Liver (tissue), 9 donors: Measurements from ENCODE around the gene TAS2R40. TPM values are rescaled to one million over a fixed set of nuclear protein-coding genes. Genes with fewer than 3 reads are reported as not detected.

Experiments used
- DNase-seq: peaks from one replicate; pipeline ENCODE4 v3.0.0-alpha.2; 2017; ENCODE audit warnings: low spot score
- H3K27ac ChIP-seq, 2 donors: one replicate each; pipeline ENCODE4 v1.7.0; 2013; ENCODE audit warnings: inconsistent platforms in 2 of 2, low read length in 2 of 2, control low read depth in 1 of 2, low read depth in 1 of 2, mild to moderate bottlenecking in 1 of 2
- H3K27me3 ChIP-seq, 4 donors: one replicate each; pipeline versions ENCODE4 v1.6.1 to v1.7.0; 2013; ENCODE audit warnings: low read length in 3 of 4, inconsistent platforms in 1 of 4, mild to moderate bottlenecking in 1 of 4, moderate library complexity in 1 of 4; ENCODE audit not compliant: control insufficient read depth in 4 of 4, insufficient read depth in 4 of 4
- H3K36me3 ChIP-seq, 4 donors: one replicate each; pipeline versions ENCODE4 v1.6.1 to v1.7.0; 2013; ENCODE audit warnings: low read length in 3 of 4, mild to moderate bottlenecking in 3 of 4, low read depth in 1 of 4, moderate library complexity in 1 of 4; ENCODE audit not compliant: control insufficient read depth in 4 of 4, insufficient read depth in 3 of 4
- H3K4me1 ChIP-seq, 4 donors: one replicate each; pipeline versions ENCODE4 v1.6.1 to v1.7.0; 2013; ENCODE audit warnings: low read length in 3 of 4, mild to moderate bottlenecking in 3 of 4, moderate library complexity in 1 of 4; ENCODE audit not compliant: control insufficient read depth in 4 of 4, insufficient read depth in 4 of 4
- H3K4me3 ChIP-seq, 3 donors: one replicate each; pipeline versions ENCODE4 v1.6.1 to v1.7.0; 2013; ENCODE audit warnings: low read length in 3 of 3, control low read depth in 1 of 3, low read depth in 1 of 3, mild to moderate bottlenecking in 1 of 3
- H3K9ac ChIP-seq, 2 donors: one replicate each; pipeline ENCODE4 v1.7.0; 2013; ENCODE audit warnings: low read length in 2 of 2, mild to moderate bottlenecking in 2 of 2, moderate library complexity in 2 of 2, control low read depth in 1 of 2, low read depth in 1 of 2
- H3K9me3 ChIP-seq, 4 donors: one replicate each; pipeline versions ENCODE4 v1.6.1 to v1.7.0; 2013; ENCODE audit warnings: low read length in 3 of 4; ENCODE audit not compliant: control insufficient read depth in 4 of 4
- ATF3 ChIP-seq: IDR thresholded peaks from 2 replicates; pipeline ENCODE4 v1.6.1; 2016; ENCODE audit warnings: antibody characterized with exemption
- CTCF ChIP-seq: fragments of 150-350 bp; IDR thresholded peaks from 2 replicates; pipeline ENCODE4 v1.5.1; 2017; ENCODE audit warnings: improper control_type of control experiment, low read depth, low read length; ENCODE audit not compliant: missing input control
- EGR1 ChIP-seq, 2 donors: IDR thresholded peaks; 2 replicates each; pipeline ENCODE4 v1.6.1; 2016 to 2018; ENCODE audit warnings: antibody characterized with exemption in 2 of 2, low read depth in 2 of 2
- FOXA1 ChIP-seq: IDR thresholded peaks from 2 replicates; pipeline ENCODE4 v1.6.1; 2016; ENCODE audit warnings: antibody characterized with exemption
- FOXA2 ChIP-seq: IDR thresholded peaks from 2 replicates; pipeline ENCODE4 v1.6.1; 2016; ENCODE audit warnings: antibody characterized with exemption
- GABPA ChIP-seq, 2 donors: IDR thresholded peaks in 1 of 2; conservative IDR thresholded peaks in 1 of 2; 2 replicates each; pipeline ENCODE4 v1.6.1; 2016; ENCODE audit warnings: antibody characterized with exemption in 2 of 2, mild to moderate bottlenecking in 1 of 2, moderate library complexity in 1 of 2
- HNF4A ChIP-seq, 2 donors: conservative IDR thresholded peaks; 2 replicates each; pipeline ENCODE4 v1.6.1; 2016; ENCODE audit warnings: antibody characterized with exemption in 2 of 2, mild to moderate bottlenecking in 2 of 2
- HNF4G ChIP-seq: IDR thresholded peaks from 2 replicates; pipeline ENCODE4 v1.6.1; 2016; ENCODE audit warnings: antibody characterized with exemption
- JUND ChIP-seq, 2 donors: IDR thresholded peaks; 2 replicates each; pipeline ENCODE4 v1.6.1; 2016; ENCODE audit warnings: antibody characterized with exemption in 2 of 2
- MAX ChIP-seq: IDR thresholded peaks from 2 replicates; pipeline ENCODE4 v1.6.1; 2016; ENCODE audit warnings: antibody characterized with exemption
- NR2F2 ChIP-seq: IDR thresholded peaks from 2 replicates; pipeline ENCODE4 v1.6.1; 2016; ENCODE audit warnings: antibody characterized with exemption
- RAD21 ChIP-seq, 2 donors: IDR thresholded peaks; 2 replicates each; pipeline ENCODE4 v1.6.1; 2016; ENCODE audit warnings: antibody characterized with exemption in 2 of 2, mild to moderate bottlenecking in 2 of 2
- RXRA ChIP-seq, 2 donors: IDR thresholded peaks; 2 replicates each; pipeline ENCODE4 v1.6.1; 2017 to 2018; ENCODE audit warnings: antibody characterized with exemption in 2 of 2, mild to moderate bottlenecking in 1 of 2
- SP1 ChIP-seq: IDR thresholded peaks from 2 replicates; pipeline ENCODE4 v1.6.1; 2018; ENCODE audit warnings: antibody characterized with exemption, mild to moderate bottlenecking
- TAF1 ChIP-seq: conservative IDR thresholded peaks from 2 replicates; pipeline ENCODE4 v1.6.1; 2016; ENCODE audit warnings: antibody characterized with exemption, mild to moderate bottlenecking
- whole genome bisulfite sequencing: extraction: QIAGEN DNeasy Blood & Tissue Kit; methylation state at CpG from one replicate; pipeline ENCODE4 v1.1.7; 2013; 5-methylcytosine and 5-hydroxymethylcytosine counted together
- polyA plus RNA-seq, 2 donors: library from polyadenylated mRNA; stranded (reverse) in 1 of 2; unstranded in 1 of 2; fragments of 200-250 nt in 1 of 2; fragments of >200 nt in 1 of 2; fragmentation: Nextera tagmentation in 1 of 2; extraction: Ambion mirVana in 1 of 2; gene quantifications; one replicate each; pipeline versions ENCODE4 v1.2.1 to v1.2.3, GENCODE V29; 2013 to 2015
- total RNA-seq, 2 donors: library from RNA; depleted of rRNA; stranded (reverse); fragments of >200 nt; gene quantifications; one replicate each; pipeline ENCODE4 v1.2.3, GENCODE V29; 2014
- TF ChIP-seq, protein P1 (sequence below): IDR thresholded peaks from 2 replicates; pipeline ENCODE4 v1.6.1; 2016; ENCODE audit warnings: antibody characterized with exemption, mild to moderate bottlenecking
- TF ChIP-seq, protein P2 (sequence below): IDR thresholded peaks from 2 replicates; pipeline ENCODE4 v1.6.1; 2016; ENCODE audit warnings: antibody characterized with exemption
- donor health status: healthy.
- donor health status: healthy.
- donor health status: healthy.
- donor health status: healthy.
- donor health status: healthy.

Gene TAS2R40
- total and polyA plus RNA-seq, 4 donors = not detected

GRCh38 chr7:143185551-143185950 lies 36.3 kb upstream of the TAS2R40 start:
- TF ChIP-seq GABPA (IDR thresholded peaks at IDR 0.05 in 1 of 2, conservative IDR thresholded peaks at IDR 0.05 in 1 of 2) (no peak), FOXA1 (no peak), MAX (no peak), SP1 (no peak), HNF4G (no peak), JUND (IDR thresholded peaks at IDR 0.05) (no peak), FOXA2 (no peak), HNF4A (conservative IDR thresholded peaks at IDR 0.05) (no peak), TAF1 (no peak), RXRA (IDR thresholded peaks at IDR 0.05) (no peak)
- TF ChIP-seq, protein P1, sequence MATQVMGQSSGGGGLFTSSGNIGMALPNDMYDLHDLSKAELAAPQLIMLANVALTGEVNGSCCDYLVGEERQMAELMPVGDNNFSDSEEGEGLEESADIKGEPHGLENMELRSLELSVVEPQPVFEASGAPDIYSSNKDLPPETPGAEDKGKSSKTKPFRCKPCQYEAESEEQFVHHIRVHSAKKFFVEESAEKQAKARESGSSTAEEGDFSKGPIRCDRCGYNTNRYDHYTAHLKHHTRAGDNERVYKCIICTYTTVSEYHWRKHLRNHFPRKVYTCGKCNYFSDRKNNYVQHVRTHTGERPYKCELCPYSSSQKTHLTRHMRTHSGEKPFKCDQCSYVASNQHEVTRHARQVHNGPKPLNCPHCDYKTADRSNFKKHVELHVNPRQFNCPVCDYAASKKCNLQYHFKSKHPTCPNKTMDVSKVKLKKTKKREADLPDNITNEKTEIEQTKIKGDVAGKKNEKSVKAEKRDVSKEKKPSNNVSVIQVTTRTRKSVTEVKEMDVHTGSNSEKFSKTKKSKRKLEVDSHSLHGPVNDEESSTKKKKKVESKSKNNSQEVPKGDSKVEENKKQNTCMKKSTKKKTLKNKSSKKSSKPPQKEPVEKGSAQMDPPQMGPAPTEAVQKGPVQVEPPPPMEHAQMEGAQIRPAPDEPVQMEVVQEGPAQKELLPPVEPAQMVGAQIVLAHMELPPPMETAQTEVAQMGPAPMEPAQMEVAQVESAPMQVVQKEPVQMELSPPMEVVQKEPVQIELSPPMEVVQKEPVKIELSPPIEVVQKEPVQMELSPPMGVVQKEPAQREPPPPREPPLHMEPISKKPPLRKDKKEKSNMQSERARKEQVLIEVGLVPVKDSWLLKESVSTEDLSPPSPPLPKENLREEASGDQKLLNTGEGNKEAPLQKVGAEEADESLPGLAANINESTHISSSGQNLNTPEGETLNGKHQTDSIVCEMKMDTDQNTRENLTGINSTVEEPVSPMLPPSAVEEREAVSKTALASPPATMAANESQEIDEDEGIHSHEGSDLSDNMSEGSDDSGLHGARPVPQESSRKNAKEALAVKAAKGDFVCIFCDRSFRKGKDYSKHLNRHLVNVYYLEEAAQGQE = no peak
- TF ChIP-seq, protein P2, sequence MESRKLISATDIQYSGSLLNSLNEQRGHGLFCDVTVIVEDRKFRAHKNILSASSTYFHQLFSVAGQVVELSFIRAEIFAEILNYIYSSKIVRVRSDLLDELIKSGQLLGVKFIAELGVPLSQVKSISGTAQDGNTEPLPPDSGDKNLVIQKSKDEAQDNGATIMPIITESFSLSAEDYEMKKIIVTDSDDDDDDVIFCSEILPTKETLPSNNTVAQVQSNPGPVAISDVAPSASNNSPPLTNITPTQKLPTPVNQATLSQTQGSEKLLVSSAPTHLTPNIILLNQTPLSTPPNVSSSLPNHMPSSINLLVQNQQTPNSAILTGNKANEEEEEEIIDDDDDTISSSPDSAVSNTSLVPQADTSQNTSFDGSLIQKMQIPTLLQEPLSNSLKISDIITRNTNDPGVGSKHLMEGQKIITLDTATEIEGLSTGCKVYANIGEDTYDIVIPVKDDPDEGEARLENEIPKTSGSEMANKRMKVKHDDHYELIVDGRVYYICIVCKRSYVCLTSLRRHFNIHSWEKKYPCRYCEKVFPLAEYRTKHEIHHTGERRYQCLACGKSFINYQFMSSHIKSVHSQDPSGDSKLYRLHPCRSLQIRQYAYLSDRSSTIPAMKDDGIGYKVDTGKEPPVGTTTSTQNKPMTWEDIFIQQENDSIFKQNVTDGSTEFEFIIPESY = no peak
- WGBS = 74% methylated on average over 1 of the region's 1 CpG
- Histone ChIP-seq H3K27me3 (no peaks in the 10 kb centered on the region), H3K27ac (no peak overlapping the region), H3K36me3 (no peaks in the 10 kb centered on the region), H3K4me1 (no peaks in the 10 kb centered on the region), H3K9ac (no peak overlapping the region), H3K4me3 (no peak overlapping the region), H3K9me3 (no peaks in the 10 kb centered on the region)
- no peak for DNase-seq

DNA sequence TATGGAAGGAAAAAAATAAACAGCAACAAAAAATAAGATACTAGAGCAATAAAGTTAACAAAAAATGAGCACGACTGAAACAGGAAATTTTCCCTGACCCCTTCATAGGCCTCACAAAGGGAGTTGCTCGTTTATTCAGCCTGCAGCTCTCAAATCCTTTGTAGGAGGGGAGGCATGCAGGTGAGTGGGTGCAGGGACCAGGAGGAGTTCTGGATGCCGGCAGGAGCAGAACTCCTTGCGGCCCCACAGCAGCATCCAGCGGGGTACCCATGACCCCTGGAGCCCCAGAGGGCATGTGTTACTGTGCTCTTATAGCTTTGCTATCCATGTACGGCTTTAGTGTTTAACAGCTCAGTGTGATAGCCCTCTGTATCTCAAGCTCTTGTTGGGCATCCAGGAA lies 32.8 kb upstream of the TAS2R40 start:
- no peak for DNase-seq
- no peak overlapping the region for H3K27ac ChIP-seq
- no peak for TF ChIP-seq ATF3
- no peak for TF ChIP-seq CTCF
- no peak for TF ChIP-seq RXRA (IDR thresholded peaks at IDR 0.05)
- no peak for TF ChIP-seq FOXA1
- TF ChIP-seq GABPA (IDR thresholded peaks at IDR 0.05 in 1 of 2, conservative IDR thresholded peaks at IDR 0.05 in 1 of 2) = no peak
- no peak for TF ChIP-seq EGR1 (IDR thresholded peaks at IDR 0.05; ENCODE audit: low read depth in 2 of 2)
- TF ChIP-seq, protein P2 = no peak
- TF ChIP-seq NR2F2 = no peak
- no peak for TF ChIP-seq HNF4A (conservative IDR thresholded peaks at IDR 0.05)
- no peak for TF ChIP-seq RAD21 (IDR thresholded peaks at IDR 0.05)
- no peak for TF ChIP-seq FOXA2
- no peak for TF ChIP-seq TAF1
- 76% methylated on average over 6 of the region's 6 CpGs for WGBS
- H3K4me1 ChIP-seq = no peaks in the 10 kb centered on the region
- no peaks in the 10 kb centered on the region for H3K36me3 ChIP-seq
- no peak overlapping the region for H3K4me3 ChIP-seq
- H3K9me3 ChIP-seq = no peaks in the 10 kb centered on the region
- no peaks in the 10 kb centered on the region for H3K27me3 ChIP-seq
- H3K9ac ChIP-seq = no peak overlapping the region
